Caco-2 (cell line): ENCODE data around the gene DPP9. TPM values are rescaled to one million over a fixed set of nuclear protein-coding genes. Genes with fewer than 3 reads are reported as not detected.

ENCODE experiments used
- Bru-seq: library from RNA; stranded (reverse); fragments of 400-500 nt; gene quantifications from one replicate; lab custom pipeline; 2021; lab: Mats Ljungman, UMichigan
- BruChase-seq, 2 experiments: library from RNA; stranded (reverse); fragments of 400-500 nt; gene quantifications; one replicate each; lab custom pipeline; 2021; lab: Mats Ljungman, UMichigan
- BruUV-seq: library from RNA; stranded (reverse); fragments of 400-500 nt; replicated peaks from 2 replicates; lab custom pipeline; 2021; lab: Mats Ljungman, UMichigan
- CTCF ChIA-PET: fragments of 300-600 bp; sonication (Branson Sonifier 250); formaldehyde crosslinking; loops from one replicate; lab custom pipeline; 2022; ENCODE audit warnings: antibody characterized with exemption; lab: Charles Lee
- POLR2A ChIA-PET: fragments of 300-600 bp; sonication (Branson Sonifier 250); formaldehyde crosslinking; loops from one replicate; lab custom pipeline; 2022; ENCODE audit warnings: antibody characterized with exemption; lab: Charles Lee
- DNase-seq, 2 experiments: peaks; one replicate each; pipeline versions ENCODE4 v3.0.0 to v3.0.0-alpha.2; 2020 to 2022
- H3K27me3 ChIP-seq: replicated peaks from 2 replicates; pipeline ENCODE4 v1.6.0; 2011; ENCODE audit warnings: low read length; ENCODE audit not compliant: control insufficient read depth, insufficient read depth
- H3K36me3 ChIP-seq: 2 replicates; pipeline ENCODE4 v1.5.1; 2011; ENCODE audit warnings: low read length; ENCODE audit not compliant: control insufficient read depth, insufficient read depth
- H3K4me1 ChIP-seq: fragments of 250-450 bp; sonication (Bioruptor Pico); 2 replicates; pipeline ENCODE4 v1.5.1; 2020; ENCODE audit warnings: mild to moderate bottlenecking
- H3K4me3 ChIP-seq: 2 replicates; pipeline ENCODE4 v1.5.1; 2011; ENCODE audit warnings: low read depth, mild to moderate bottlenecking, control low read depth, low read length
- H3K9me3 ChIP-seq: fragments of 250-450 bp; sonication (Bioruptor Pico); 2 replicates; pipeline ENCODE4 v1.5.1; 2020; ENCODE audit warnings: mild to moderate bottlenecking, moderate library complexity
- H3K27ac Mint-ChIP-seq: one replicate; pipeline ENCODE4 v1.8.0; 2022; ENCODE audit warnings: mixed read lengths; ENCODE audit not compliant: unreplicated experiment
- H3K27me3 Mint-ChIP-seq: one replicate; pipeline ENCODE4 v1.8.0; 2022; ENCODE audit warnings: mixed read lengths; ENCODE audit not compliant: insufficient read depth, unreplicated experiment
- H3K36me3 Mint-ChIP-seq: one replicate; pipeline ENCODE4 v1.8.0; 2022; ENCODE audit warnings: mild to moderate bottlenecking, mixed read lengths; ENCODE audit not compliant: insufficient read depth, unreplicated experiment
- H3K4me1 Mint-ChIP-seq: one replicate; pipeline ENCODE4 v1.8.0; 2022; ENCODE audit warnings: low read depth, mixed read lengths; ENCODE audit not compliant: unreplicated experiment
- H3K4me3 Mint-ChIP-seq: one replicate; pipeline ENCODE4 v1.8.0; 2022; ENCODE audit warnings: mild to moderate bottlenecking, moderate library complexity, mixed read lengths; ENCODE audit not compliant: unreplicated experiment
- H3K9me3 Mint-ChIP-seq: one replicate; pipeline ENCODE4 v1.8.0; 2022; ENCODE audit warnings: mixed read lengths; ENCODE audit not compliant: unreplicated experiment
- CTCF ChIP-seq, 2 experiments: fragments of 200-600 bp in 1 of 2; IDR thresholded peaks; 1 replicate in 1 of 2; 2 replicates in 1 of 2; pipeline versions ENCODE4 v1.5.1 to v1.8.0; 2011 to 2022; ENCODE audit warnings: antibody characterized with exemption in 1 of 2, control low read depth in 1 of 2, inconsistent platforms in 1 of 2, low read depth in 1 of 2, low read length in 1 of 2, mild to moderate bottlenecking in 1 of 2, moderate library complexity in 1 of 2; ENCODE audit not compliant: insufficient read depth in 1 of 2, severe bottlenecking in 1 of 2, unreplicated experiment in 1 of 2
- intact Hi-C: fragments of 100-400 bp; cut with micrococcal nuclease; formaldehyde crosslinking; loops from one replicate; pipeline ENCODE4 v1.10.0; 2022; ENCODE audit not compliant: unreplicated experiment
- long read RNA-seq: library from polyadenylated mRNA; stranded (forward); transcript quantifications from one replicate; pipeline ENCODE4 v2.0.0, GENCODE V29; 2022
- total RNA-seq: library from RNA; stranded (reverse); gene quantifications from 2 replicates; pipeline ENCODE4 v1.2.3, GENCODE V29; 2022

The DPP9 gene
- total RNA-seq (63.2 and 71.4 TPM in 2 replicates), Bru-seq, nascent RNA (percentile 64 among the genes with signal in this experiment), BruChase-seq, experiment 1, labeled RNA remaining after a 2-hour chase (percentile 66 among the genes with signal in this experiment), BruChase-seq, experiment 2, labeled RNA remaining after a 6-hour chase (percentile 81 among the genes with signal in this experiment)
- long read RNA-seq, full-length matches to known transcripts, result 23 of 88 reads
- long read RNA-seq, partial matches to known transcripts, result 48 of 88 reads
- long read RNA-seq, other reads (novel, unspliced or antisense), result 17 of 88 reads

GRCh38 chr19:4723595-4724514, at the start of gene DPP9:
Gene DPP9, minus strand, starts transcription at chr19:4723842. Its CDS starts 3,936 bp downstream, at chr19:4719906.
- ChIA-PET CTCF (interaction anchor here (2.2 kb wide), 1 partner anchor 67 kb away, joined by 31 read pairs; the partner anchor contains the start of gene FEM1A), POLR2A (interaction anchor here (0.5 to 1.5 kb wide), 3 partner anchors 44 to 182 kb away, joined by 3 to 7 read pairs (median 4); no protein-coding TSS in a partner anchor)
- peak within 1 kb of the TSS; percentile 99 for H3K4me3 ChIP-seq
- H3K27ac Mint-ChIP-seq, result peak within 1 kb of the TSS; percentile 86
- intact Hi-C loops, result loop anchor here (2.0 to 5.0 kb wide), 2 partner anchors 52 to 67 kb away; partner anchors contain the start of genes FEM1A and MYDGF
- H3K4me3 Mint-ChIP-seq, result peak within 1 kb of the TSS; percentile 98
- peaks cover 12% of the 10 kb centered on the region for H3K4me1 Mint-ChIP-seq
- peaks cover 1% of the 10 kb centered on the region; the same call in 1 of the 2 replicates for H3K36me3 ChIP-seq
- H3K9me3 ChIP-seq, result no peaks in the 10 kb centered on the region
- no peaks in the 10 kb centered on the region for H3K27me3 ChIP-seq
- no peaks in the 10 kb centered on the region for H3K9me3 Mint-ChIP-seq
- no TSS peak for BruUV-seq
- DNase-seq, result peak; percentile 97
- peak; percentile 20 to 24 for TF ChIP-seq CTCF (IDR thresholded peaks at IDR 0.05; ENCODE audit: insufficient read depth in 1 of 2, low read depth in 1 of 2, low read length in 1 of 2, severe bottlenecking in 1 of 2, unreplicated experiment in 1 of 2)
- 0 out of 2 replicates have a peak, but pooled peaks cover 5% of the 10 kb centered on the region for H3K4me1 ChIP-seq
- H3K27me3 Mint-ChIP-seq, result no peaks in the 10 kb centered on the region
- peaks cover 37% of the 10 kb centered on the region for H3K36me3 Mint-ChIP-seq

- ChIA-PET CTCF (no interaction called here), POLR2A (no interaction called here)
- Mint-ChIP-seq H3K4me3 (no peak overlapping the region), H3K36me3 (peaks cover 6% of the 10 kb centered on the region), H3K27me3 (peaks cover 8% of the 10 kb centered on the region), H3K9me3 (no peaks in the 10 kb centered on the region), H3K4me1 (no peaks in the 10 kb centered on the region), H3K27ac (no peak overlapping the region)
- DNase-seq, result no peak
- Histone ChIP-seq H3K27me3 (no peaks in the 10 kb centered on the region), H3K9me3 (no peaks in the 10 kb centered on the region), H3K36me3 (no peaks in the 10 kb centered on the region), H3K4me3 (no peak overlapping the region), H3K4me1 (no peaks in the 10 kb centered on the region)
- no TSS peak for BruUV-seq
- intact Hi-C loops, result no loop called here
- no peak for TF ChIP-seq CTCF (IDR thresholded peaks at IDR 0.05; ENCODE audit: insufficient read depth in 1 of 2, low read depth in 1 of 2, low read length in 1 of 2, severe bottlenecking in 1 of 2, unreplicated experiment in 1 of 2)
Measured at GRCh38 chr19:4773047-4773640, 49.5 kb upstream of the DPP9 start.

- Histone ChIP-seq H3K4me1 (no peaks in the 10 kb centered on the region), H3K9me3 (no peaks in the 10 kb centered on the region), H3K36me3 (no peaks in the 10 kb centered on the region), H3K27me3 (no peaks in the 10 kb centered on the region), H3K4me3 (no peak overlapping the region)
- POLR2A ChIA-PET, result no interaction called here
- CTCF ChIA-PET, result no interaction called here
- peaks cover 6% of the 10 kb centered on the region for H3K27me3 Mint-ChIP-seq
- H3K27ac Mint-ChIP-seq, result no peak overlapping the region
- no peaks in the 10 kb centered on the region for H3K4me1 Mint-ChIP-seq
- intact Hi-C loops, result no loop called here
- TF ChIP-seq CTCF (IDR thresholded peaks at IDR 0.05; ENCODE audit: insufficient read depth in 1 of 2, low read depth in 1 of 2, low read length in 1 of 2, severe bottlenecking in 1 of 2, unreplicated experiment in 1 of 2), result no peak
- DNase-seq, result no peak
- no peak overlapping the region for H3K4me3 Mint-ChIP-seq
- no TSS peak for BruUV-seq
- no peaks in the 10 kb centered on the region for H3K9me3 Mint-ChIP-seq
- peaks cover 6% of the 10 kb centered on the region for H3K36me3 Mint-ChIP-seq
Measured at GRCh38 chr19:4772566-4772965, 48.9 kb upstream of the DPP9 start.
